H1 (cell line): ENCODE data around the gene ORC5. TPM values are rescaled to one million over a fixed set of nuclear protein-coding genes. Genes with fewer than 3 reads are reported as not detected.

Source experiments
- CTCF ChIA-PET: fragments of 300-600 bp; sonication (Branson Sonifier 250); formaldehyde crosslinking; loops from one replicate; lab custom pipeline; 2021; ENCODE audit not compliant: partially characterized antibody; lab: Charles Lee
- POLR2A ChIA-PET: fragments of 300-600 bp; sonication (Branson Sonifier 250); formaldehyde crosslinking; loops from one replicate; lab custom pipeline; 2021; ENCODE audit warnings: inconsistent platforms; ENCODE audit not compliant: partially characterized antibody; lab: Charles Lee
- DNase-seq, 2 experiments: peaks; one replicate each; pipeline versions ENCODE4 v3.0.0 to v3.0.0-alpha.2; 2010 to 2022; ENCODE audit warnings: low spot score in 2 of 2, low read depth in 1 of 2, mixed read lengths in 1 of 2
- FAIRE-seq: peaks from 2 replicates; lab custom pipeline; 2011; peaks lifted over from hg19 to GRCh38; lab: Jason Lieb, UNC
- H2AFZ ChIP-seq: 2 replicates; pipeline ENCODE4 v1.8.1; 2012; ENCODE audit warnings: low read length, inconsistent platforms
- H2AK5ac ChIP-seq: 2 replicates; pipeline ENCODE4 v1.6.1; 2013; ENCODE audit warnings: low read depth, low read length
- H2BK120ac ChIP-seq: replicated peaks from 2 replicates; pipeline ENCODE3; 2013; ENCODE audit warnings: low read depth, low read length, inconsistent platforms
- H2BK12ac ChIP-seq: 2 replicates; pipeline ENCODE4 v1.6.1; 2013; ENCODE audit warnings: low read depth, low read length
- H2BK15ac ChIP-seq: 2 replicates; pipeline ENCODE4 v1.6.1; 2013; ENCODE audit warnings: low read length
- H2BK20ac ChIP-seq: 2 replicates; pipeline ENCODE4 v1.6.1; 2013; ENCODE audit warnings: low read length
- H2BK5ac ChIP-seq: 2 replicates; pipeline ENCODE4 v1.6.1; 2013; ENCODE audit warnings: low read depth, low read length
- H3K14ac ChIP-seq: 2 replicates; pipeline ENCODE4 v1.6.1; 2013; ENCODE audit warnings: inconsistent platforms; ENCODE audit not compliant: insufficient read length
- H3K18ac ChIP-seq: 2 replicates; pipeline ENCODE4 v1.6.1; 2013; ENCODE audit warnings: low read length; ENCODE audit errors: extremely low read depth
- H3K23ac ChIP-seq: 2 replicates; pipeline ENCODE4 v1.6.1; 2013; ENCODE audit warnings: inconsistent platforms; ENCODE audit not compliant: insufficient read length
- H3K23me2 ChIP-seq: 2 replicates; pipeline ENCODE4 v1.6.1; 2013; ENCODE audit warnings: low read depth, low read length
- H3K27ac ChIP-seq: 2 replicates; pipeline ENCODE4 v1.6.1; 2011; ENCODE audit warnings: low read depth, low read length, inconsistent platforms
- H3K27me3 ChIP-seq, 4 experiments: replicated peaks in 1 of 4; 1 replicate in 1 of 4; 2 replicates in 3 of 4; pipeline versions ENCODE4 v1.6.1 to v1.8.1; 2011 to 2013; ENCODE audit warnings: low read length in 3 of 4, mild to moderate bottlenecking in 3 of 4, inconsistent platforms in 2 of 4, mixed read lengths in 2 of 4, moderate library complexity in 1 of 4; ENCODE audit not compliant: control insufficient read depth in 3 of 4, insufficient read depth in 3 of 4; ENCODE audit errors: extremely low read depth in 1 of 4
- H3K36me3 ChIP-seq, 4 experiments: 2 replicates each; pipeline versions ENCODE4 v1.6.1 to v1.8.1; 2011 to 2013; ENCODE audit warnings: mild to moderate bottlenecking in 4 of 4, low read length in 3 of 4, moderate library complexity in 2 of 4, control low read depth in 1 of 4, inconsistent platforms in 1 of 4; ENCODE audit not compliant: insufficient read depth in 4 of 4, control insufficient read depth in 2 of 4
- H3K4ac ChIP-seq: replicated peaks from 2 replicates; pipeline ENCODE3; 2013; ENCODE audit warnings: low read length, low read depth, mixed read lengths, inconsistent platforms; ENCODE audit not compliant: insufficient read length
- H3K4me1 ChIP-seq, 4 experiments: replicated peaks in 1 of 4; 1 replicate in 1 of 4; 2 replicates in 3 of 4; pipeline versions ENCODE4 v1.6.1 to v1.8.1; 2011 to 2013; ENCODE audit warnings: low read length in 3 of 4, inconsistent platforms in 2 of 4, mixed read lengths in 1 of 4; ENCODE audit not compliant: insufficient read depth in 4 of 4, control insufficient read depth in 3 of 4
- H3K4me2 ChIP-seq, 2 experiments: 2 replicates each; pipeline versions ENCODE4 v1.6.1 to v1.8.1; 2011 to 2013; ENCODE audit warnings: low read depth in 2 of 2, low read length in 2 of 2, control low read depth in 1 of 2, inconsistent platforms in 1 of 2, mild to moderate bottlenecking in 1 of 2; ENCODE audit not compliant: insufficient read depth in 1 of 2
- H3K4me3 ChIP-seq, 4 experiments: fragments of 200-600, 300-600 bp in 1 of 4; sonication (generic), shearing (Covaris generic), sonication (Bioruptor Twin) in 1 of 4; 2 replicates each; pipeline versions ENCODE4 v1.5.1 to v1.8.1; 2011 to 2016; ENCODE audit warnings: low read length in 4 of 4, low read depth in 3 of 4, control low read depth in 2 of 4, inconsistent platforms in 2 of 4, mild to moderate bottlenecking in 2 of 4, mixed read lengths in 1 of 4, moderate library complexity in 1 of 4; ENCODE audit not compliant: insufficient read depth in 2 of 4; ENCODE audit errors: extremely low read depth in 1 of 4
- H3K56ac ChIP-seq: replicated peaks from 2 replicates; pipeline ENCODE3; 2013; ENCODE audit warnings: low read depth, mild to moderate bottlenecking, mixed read lengths, low read length, inconsistent platforms; ENCODE audit not compliant: insufficient read length
- H3K79me1 ChIP-seq: 2 replicates; pipeline ENCODE4 v1.6.1; 2013; ENCODE audit warnings: low read depth, low read length, control low read depth
- H3K79me2 ChIP-seq, 2 experiments: 2 replicates each; pipeline versions ENCODE4 v1.6.1 to v1.8.1; 2012 to 2013; ENCODE audit warnings: low read length in 2 of 2, mild to moderate bottlenecking in 2 of 2, inconsistent platforms in 1 of 2; ENCODE audit not compliant: insufficient read depth in 2 of 2, control insufficient read depth in 1 of 2
- H3K9ac ChIP-seq, 4 experiments: replicated peaks in 1 of 4; 1 replicate in 1 of 4; 2 replicates in 3 of 4; pipeline versions ENCODE4 v1.6.1 to v1.8.1; 2011 to 2013; ENCODE audit warnings: low read depth in 3 of 4, low read length in 3 of 4, control low read depth in 2 of 4, mild to moderate bottlenecking in 2 of 4, moderate library complexity in 2 of 4, inconsistent platforms in 1 of 4; ENCODE audit errors: extremely low read depth in 1 of 4
- H3K9me3 ChIP-seq, 2 experiments: 2 replicates each; pipeline versions ENCODE4 v1.6.1 to v1.8.1; 2012 to 2013; ENCODE audit warnings: mild to moderate bottlenecking in 2 of 2, moderate library complexity in 2 of 2, control low read depth in 1 of 2, inconsistent platforms in 1 of 2, low read depth in 1 of 2, low read length in 1 of 2, mixed read lengths in 1 of 2; ENCODE audit not compliant: insufficient read depth in 2 of 2
- H4K20me1 ChIP-seq, 2 experiments: replicated peaks in 1 of 2; 2 replicates each; pipeline versions ENCODE3 to v1.8.1; 2011 to 2013; ENCODE audit warnings: inconsistent platforms in 2 of 2, low read length in 2 of 2, mild to moderate bottlenecking in 1 of 2; ENCODE audit not compliant: insufficient read depth in 2 of 2, control insufficient read depth in 1 of 2
- H4K5ac ChIP-seq: 2 replicates; pipeline ENCODE4 v1.6.1; 2013; ENCODE audit warnings: low read length, low read depth, mixed read lengths, inconsistent platforms; ENCODE audit not compliant: insufficient read length
- H4K8ac ChIP-seq: 2 replicates; pipeline ENCODE4 v1.8.0; 2013; ENCODE audit warnings: mild to moderate bottlenecking, moderate library complexity, low read length, inconsistent platforms; ENCODE audit not compliant: insufficient read depth; ENCODE audit errors: extremely low read depth
- H4K91ac ChIP-seq: replicated peaks from 2 replicates; pipeline ENCODE3; 2013; ENCODE audit warnings: low read length, mixed read lengths, inconsistent platforms; ENCODE audit not compliant: insufficient read length
- BCL11A ChIP-seq, 2 experiments: IDR thresholded peaks; one replicate each; pipeline ENCODE4 v1.6.1; 2011; ENCODE audit warnings: low read depth in 2 of 2, low read length in 2 of 2, mild to moderate bottlenecking in 2 of 2
- CBX8 ChIP-seq: fragments of 300-800, 300-1000 bp; sonication (generic); IDR thresholded peaks from 2 replicates; pipeline ENCODE4 v1.7.1; 2016; ENCODE audit warnings: low read depth, low read length, borderline replicate concordance
- CHD1 ChIP-seq: IDR thresholded peaks from 2 replicates; pipeline ENCODE4 v1.6.1; 2012; ENCODE audit warnings: low read depth, low read length, improper control_type of control experiment
- EGR1 ChIP-seq: IDR thresholded peaks from 2 replicates; pipeline ENCODE4 v1.6.1; 2011; ENCODE audit warnings: low read depth, low read length, borderline replicate concordance
- HDAC2 ChIP-seq, 2 experiments: fragments of 300-600 bp in 1 of 2; sonication (generic) in 1 of 2; IDR thresholded peaks; 2 replicates each; pipeline ENCODE4 v1.6.1; 2011 to 2012; ENCODE audit warnings: low read depth in 2 of 2, low read length in 2 of 2, mild to moderate bottlenecking in 2 of 2, moderate library complexity in 2 of 2, borderline replicate concordance in 1 of 2, inconsistent platforms in 1 of 2
- JUN ChIP-seq: IDR thresholded peaks from 2 replicates; pipeline ENCODE4 v1.6.1; 2011; ENCODE audit warnings: low read depth, mild to moderate bottlenecking, improper control_type of control experiment, low read length
- POLR2AphosphoS5 ChIP-seq: IDR thresholded peaks from 2 replicates; pipeline ENCODE4 v1.6.1; 2011; ENCODE audit warnings: low read depth, low read length
- POU5F1 ChIP-seq: IDR thresholded peaks from 2 replicates; pipeline ENCODE4 v1.6.1; 2011; ENCODE audit warnings: low read depth, mild to moderate bottlenecking, low read length, moderate library complexity
- RAD21 ChIP-seq, 2 experiments: IDR thresholded peaks in 1 of 2; conservative IDR thresholded peaks in 1 of 2; 2 replicates each; pipeline ENCODE4 v1.6.1; 2011; ENCODE audit warnings: low read depth in 2 of 2, low read length in 2 of 2, improper control_type of control experiment in 1 of 2, inconsistent platforms in 1 of 2, mild to moderate bottlenecking in 1 of 2, moderate library complexity in 1 of 2
- RXRA ChIP-seq: IDR thresholded peaks from 2 replicates; pipeline ENCODE4 v1.6.1; 2011; ENCODE audit warnings: low read depth, mild to moderate bottlenecking, low read length, moderate library complexity; ENCODE audit not compliant: insufficient read depth
- TAF7 ChIP-seq: optimal IDR thresholded peaks from 2 replicates; pipeline ENCODE3; 2011; ENCODE audit warnings: low read depth, mild to moderate bottlenecking, inconsistent platforms, low read length, moderate library complexity, borderline replicate concordance
- YY1 ChIP-seq: IDR thresholded peaks from 2 replicates; pipeline ENCODE4 v1.6.1; 2011; ENCODE audit warnings: low read depth, mild to moderate bottlenecking, low read length
- WGBS, 2 experiments: shearing (Covaris generic) in 1 of 2; methylation state at CpG; one replicate each; pipeline versions ENCODE4 v1.1.6 to v1.1.7; 2013 to 2015; ENCODE audit warnings: low lambda C conversion rate in 2 of 2, mixed read lengths in 2 of 2, inconsistent platforms in 1 of 2, low coverage in 1 of 2, missing lambda C conversion rate in 1 of 2; ENCODE audit not compliant: insufficient replicate concordance in 2 of 2, insufficient coverage in 1 of 2, insufficient read length in 1 of 2; ENCODE audit errors: extremely low coverage in 1 of 2, missing lambda C conversion rate in 1 of 2; 5-methylcytosine and 5-hydroxymethylcytosine counted together
- polyA plus RNA-seq, 7 experiments: library from polyadenylated mRNA; depleted of rRNA in 3 of 7; stranded (reverse) in 5 of 7; unstranded in 2 of 7; fragments of >200 nt in 5 of 7; fragments of 200-250 nt in 2 of 7; gene quantifications; 1 replicate in 5 of 7; 2 replicates in 1 of 7; 4 replicates in 1 of 7; pipeline versions ENCODE4 v1.2.1 to v1.2.3, GENCODE V29; 2011 to 2013; ENCODE audit warnings: missing spikeins in 2 of 7, mixed read lengths in 2 of 7
- total RNA-seq: library from RNA; stranded (reverse); fragmentation: NEBNext Ultra II Directional; extraction: Animal tissue kit (Norgen Biotek cat#: 25700); gene quantifications from 2 replicates; pipeline ENCODE4 v1.2.1, GENCODE V29; 2021
- TF ChIP-seq, protein P1 (sequence below): IDR thresholded peaks from 2 replicates; pipeline ENCODE4 v1.6.1; 2011; ENCODE audit warnings: low read depth, mild to moderate bottlenecking, low read length; ENCODE audit not compliant: insufficient read depth

ORC5 gene
- total and polyA plus RNA-seq, 2 of the 8 experiments (the other 6 are each of a cell fraction or from before 2014, with no cell fraction given) = 7.7 to 19.9 TPM

DNA sequence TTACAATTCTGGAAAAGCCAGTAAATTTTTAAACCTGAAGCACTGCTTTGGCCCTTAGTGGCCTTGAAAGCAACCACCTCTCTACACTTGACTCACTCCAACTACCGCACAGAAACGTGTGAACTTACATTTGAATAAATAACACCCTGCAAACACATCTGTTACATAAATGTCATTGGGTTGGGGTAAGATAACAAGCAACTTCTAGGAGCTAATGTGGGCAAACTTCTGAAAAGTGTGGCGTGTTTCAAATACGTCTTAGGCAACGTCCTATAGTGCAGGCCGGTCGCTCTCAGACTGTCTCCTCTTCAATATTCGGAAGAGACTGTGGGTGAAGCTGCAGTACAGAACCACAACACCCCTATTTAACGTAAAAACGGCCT, 474 bp downstream of the ORC5 start:
- Histone ChIP-seq H2BK15ac (no peak overlapping the region), H3K23ac (no peak overlapping the region), H4K91ac (peak overlapping the region; percentile 36), H3K56ac (no peak overlapping the region), H3K18ac (peak overlapping the region; percentile 71; the same call in 1 of the 2 replicates), H2BK20ac (no peak overlapping the region), H3K27ac (peak overlapping the region; percentile 70), H3K14ac (no peak overlapping the region), H3K9ac (peak overlapping the region; percentile 75 to 99 (median 82)), H2BK12ac (no peak overlapping the region), H2AK5ac (no peak overlapping the region), H4K5ac (no peak overlapping the region), H3K79me1 (peaks cover 5% of the 10 kb centered on the region; the same call in 1 of the 2 replicates), H3K23me2 (peaks cover 10% of the 10 kb centered on the region; the same call in 1 of the 2 replicates), H3K4me3 (peak overlapping the region; percentile 75 to 99 (median 87)), H3K36me3 (peaks cover 0 to 17% (median 9%) of the 10 kb centered on the region in 4 experiments; a peak in 7 of 8 replicates), H2BK120ac (no peak overlapping the region), H3K27me3 (no peaks in the 10 kb centered on the region), H3K79me2 (peaks cover 11 to 33% of the 10 kb centered on the region in 2 experiments; a peak in 3 of 4 replicates), H3K9me3 (peaks cover 8 to 12% of the 10 kb centered on the region in 2 experiments), H4K20me1 (no peaks in the 10 kb centered on the region), H3K4me1 (no peaks in the 10 kb centered on the region; a peak in 2 of 7 replicates), H3K4ac (peak overlapping the region; percentile 36), H3K4me2 (peak overlapping the region; percentile 68 to 84), H4K8ac (peak overlapping the region; percentile 90; the same call in 1 of the 2 replicates), H2AFZ (peak overlapping the region; percentile 71), H2BK5ac (peak overlapping the region; percentile 69)
- POLR2A ChIA-PET = no interaction called here
- no peak for DNase-seq
- FAIRE-seq = no peak
- 5% methylated on average over 10 of the region's 10 CpGs; no CpG with 5 or more reads in 1 of the 2 experiments for WGBS, 2 experiments
- CTCF ChIA-PET = no interaction called here
- TF ChIP-seq CHD1 (no peak), JUN (no peak), CBX8 (no peak), POU5F1 (no peak), HDAC2 (IDR thresholded peaks at IDR 0.05; ENCODE audit: borderline replicate concordance in 1 of 2, low read depth in 2 of 2, low read length in 2 of 2) (no peak), RAD21 (IDR thresholded peaks at IDR 0.05 in 1 of 2, conservative IDR thresholded peaks at IDR 0.05 in 1 of 2; ENCODE audit: low read depth in 2 of 2, low read length in 2 of 2) (no peak), RXRA (no peak), YY1 (no peak), TAF7 (no peak), POLR2AphosphoS5 (no peak), EGR1 (no peak), BCL11A (IDR thresholded peaks at IDR 0.05; ENCODE audit: low read depth in 2 of 2, low read length in 2 of 2) (no peak)
- TF ChIP-seq, protein P1, sequence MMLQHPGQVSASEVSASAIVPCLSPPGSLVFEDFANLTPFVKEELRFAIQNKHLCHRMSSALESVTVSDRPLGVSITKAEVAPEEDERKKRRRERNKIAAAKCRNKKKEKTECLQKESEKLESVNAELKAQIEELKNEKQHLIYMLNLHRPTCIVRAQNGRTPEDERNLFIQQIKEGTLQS = no peak
